SK-N-MC (cell line): ENCODE results near the gene CNTN6.

Experiments
- EZH2 ChIP-seq: fragments of 200-600 bp; sonication (generic); IDR thresholded peaks from one replicate; pipeline ENCODE4 v1.6.1; 2017; ENCODE audit warnings: antibody characterized with exemption
- FOXP2 ChIP-seq: optimal IDR thresholded peaks from 2 replicates; pipeline ENCODE3; 2011; ENCODE audit warnings: mild to moderate bottlenecking, moderate library complexity; ENCODE audit not compliant: insufficient read depth; ENCODE audit errors: extremely low read length, control extremely low read depth

DNA sequence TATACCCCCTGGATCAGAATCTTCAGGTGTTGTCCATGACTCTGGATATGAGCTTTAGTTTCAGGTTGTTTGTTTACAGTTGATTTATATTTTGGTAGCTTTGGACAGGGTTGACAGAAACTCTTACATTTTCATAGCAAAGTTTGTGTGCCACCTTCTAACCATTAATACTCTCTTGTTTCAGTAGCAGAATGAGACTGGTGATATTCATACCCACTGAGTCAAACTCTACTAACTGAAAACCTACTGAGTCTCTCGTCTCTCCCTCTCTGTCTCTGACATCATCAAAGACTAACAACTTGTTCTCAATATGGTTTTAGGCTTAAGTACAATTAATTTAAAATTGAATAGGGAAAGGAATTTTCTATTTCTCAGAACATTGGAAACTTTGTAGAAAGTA is 282.3 kb downstream of the CNTN6 start:
- TF ChIP-seq EZH2 (no peak), FOXP2 (no peak)
